ENCODE measurements around the gene VPS37B. TPM values are rescaled to one million over a fixed set of nuclear protein-coding genes. Genes with fewer than 3 reads are reported as not detected.

Gene VPS37B
- total RNA-seq, 1 donor from 2014 or later = 83.9 TPM

DNA sequence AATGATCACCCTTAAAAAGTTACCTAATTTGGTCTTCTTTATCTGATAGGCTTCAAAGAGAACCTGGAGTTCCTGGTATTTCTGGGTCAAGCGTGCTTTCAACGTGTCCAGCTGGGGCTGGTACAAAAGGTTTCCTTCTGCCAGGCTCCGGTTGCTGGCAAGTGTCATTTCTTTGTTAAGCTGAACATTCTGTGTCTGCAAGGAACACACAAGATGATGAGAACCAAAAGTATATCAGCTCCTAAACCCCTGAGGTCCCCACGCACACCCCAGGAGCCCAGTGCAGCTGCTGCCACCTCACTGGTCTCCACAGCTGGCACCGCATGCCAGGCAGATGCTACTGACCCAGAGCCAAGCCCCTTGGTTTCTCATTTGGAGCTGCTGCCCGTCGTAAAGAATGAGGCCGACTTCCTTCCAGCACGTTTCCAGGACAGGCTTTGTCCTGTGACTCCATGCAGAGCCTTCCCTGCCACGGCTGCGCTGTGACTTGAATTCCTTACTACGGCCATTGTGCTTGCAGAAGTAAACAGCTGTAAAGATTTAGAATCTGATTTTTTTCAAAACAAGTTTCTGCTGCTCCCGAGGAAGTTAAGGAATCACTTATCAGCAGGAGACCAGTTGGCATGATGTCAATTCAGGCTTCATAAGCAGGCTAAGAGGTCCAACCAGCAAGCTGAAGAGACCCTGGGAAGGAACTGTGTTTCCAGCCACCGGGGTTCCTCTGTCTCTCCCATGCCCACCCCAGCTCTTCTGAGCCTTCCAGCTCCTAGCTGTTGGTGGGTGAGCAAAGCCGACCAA lies 24.9 kb downstream of the VPS37B start:
- TF ChIP-seq, protein P1, sequence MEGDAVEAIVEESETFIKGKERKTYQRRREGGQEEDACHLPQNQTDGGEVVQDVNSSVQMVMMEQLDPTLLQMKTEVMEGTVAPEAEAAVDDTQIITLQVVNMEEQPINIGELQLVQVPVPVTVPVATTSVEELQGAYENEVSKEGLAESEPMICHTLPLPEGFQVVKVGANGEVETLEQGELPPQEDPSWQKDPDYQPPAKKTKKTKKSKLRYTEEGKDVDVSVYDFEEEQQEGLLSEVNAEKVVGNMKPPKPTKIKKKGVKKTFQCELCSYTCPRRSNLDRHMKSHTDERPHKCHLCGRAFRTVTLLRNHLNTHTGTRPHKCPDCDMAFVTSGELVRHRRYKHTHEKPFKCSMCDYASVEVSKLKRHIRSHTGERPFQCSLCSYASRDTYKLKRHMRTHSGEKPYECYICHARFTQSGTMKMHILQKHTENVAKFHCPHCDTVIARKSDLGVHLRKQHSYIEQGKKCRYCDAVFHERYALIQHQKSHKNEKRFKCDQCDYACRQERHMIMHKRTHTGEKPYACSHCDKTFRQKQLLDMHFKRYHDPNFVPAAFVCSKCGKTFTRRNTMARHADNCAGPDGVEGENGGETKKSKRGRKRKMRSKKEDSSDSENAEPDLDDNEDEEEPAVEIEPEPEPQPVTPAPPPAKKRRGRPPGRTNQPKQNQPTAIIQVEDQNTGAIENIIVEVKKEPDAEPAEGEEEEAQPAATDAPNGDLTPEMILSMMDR (IDR thresholded peaks at IDR 0.05; ENCODE audit: insufficient read depth, low read length, poor library complexity, severe bottlenecking) = no peak
- H3K36me3 ChIP-seq (ENCODE audit: control insufficient read depth, insufficient read depth, low read length) = peaks cover 3% of the 10 kb centered on the region
- H3K4me3 ChIP-seq (ENCODE audit: low read depth, low read length) = no peak overlapping the region
- no peaks in the 10 kb centered on the region for H3K27me3 ChIP-seq (ENCODE audit: control insufficient read depth, insufficient read depth, low read length)
- no peak for DNase-seq (ENCODE audit: low read depth)

DNA sequence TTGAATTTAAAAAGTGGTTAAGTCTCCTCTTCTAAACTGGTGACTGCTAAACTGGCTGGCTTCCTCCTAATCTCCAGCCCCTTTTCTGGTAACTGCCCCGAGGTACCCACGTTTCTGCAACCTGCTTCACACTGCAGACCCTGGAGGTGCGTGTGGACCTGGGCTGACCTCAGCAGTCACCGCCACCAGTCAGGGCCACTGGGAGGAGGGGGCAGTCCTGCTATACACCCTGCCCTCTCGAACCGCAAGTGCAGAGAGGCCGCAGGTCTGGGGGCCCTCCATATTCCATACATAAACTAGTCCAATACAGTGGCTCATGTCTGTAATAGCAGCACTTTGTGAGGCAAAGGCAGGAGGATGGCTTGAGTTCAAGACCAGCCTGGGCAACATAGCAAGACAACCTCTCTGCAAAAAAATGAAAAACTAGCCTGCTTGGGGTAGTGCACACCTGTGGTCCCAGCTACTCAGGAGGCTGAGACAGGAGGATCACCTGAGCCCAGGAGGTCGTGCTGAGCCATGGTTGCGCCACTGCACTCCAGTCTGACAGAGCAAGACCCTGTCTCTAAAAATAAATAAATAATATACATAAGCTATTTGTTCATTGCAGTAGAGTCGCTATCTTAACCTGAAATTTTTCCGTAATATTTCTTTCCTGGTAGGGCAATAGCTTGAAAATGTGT lies 25.6 kb downstream of the VPS37B start:
- H3K36me3 ChIP-seq (ENCODE audit: control insufficient read depth, insufficient read depth, low read length) = peaks cover 4% of the 10 kb centered on the region

DNA sequence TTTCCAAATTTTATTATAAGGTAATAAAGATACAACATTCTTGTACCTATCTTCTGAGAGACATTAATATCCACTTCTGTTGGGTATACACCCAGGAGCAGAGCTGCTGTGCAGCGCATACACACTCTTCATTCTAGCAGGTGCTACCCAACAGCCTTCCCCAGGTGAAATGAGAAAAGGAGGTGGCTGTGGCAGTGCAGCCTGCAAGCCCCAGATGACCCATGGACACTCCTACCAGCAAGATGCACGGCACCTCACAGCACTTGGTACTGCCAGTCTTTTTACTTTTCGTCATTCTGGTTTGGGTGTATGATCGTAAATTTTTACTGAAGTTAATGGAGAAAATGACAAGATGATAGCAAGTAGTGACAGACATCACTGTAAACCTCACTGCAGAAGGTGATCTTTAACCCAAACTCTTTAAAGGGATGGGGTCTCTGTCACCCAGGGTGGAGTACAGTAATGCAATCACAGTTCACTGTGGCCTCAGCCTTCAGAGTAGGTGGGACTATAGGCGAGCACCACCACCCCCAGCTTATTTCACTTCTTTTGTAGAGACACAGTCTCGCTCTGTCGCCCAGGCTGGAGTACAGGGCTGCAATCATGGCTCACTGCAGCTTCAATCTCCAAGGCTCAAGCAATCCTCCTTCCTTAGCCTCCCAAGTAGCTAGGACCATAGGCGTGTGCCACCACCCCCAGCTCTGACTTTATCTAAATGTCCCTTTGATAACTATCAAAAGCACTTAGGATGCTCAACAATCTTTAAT lies 26.5 kb downstream of the VPS37B start:
- H3K36me3 ChIP-seq (ENCODE audit: control insufficient read depth, insufficient read depth, low read length) = peaks cover 4% of the 10 kb centered on the region
- no peaks in the 10 kb centered on the region for H3K27me3 ChIP-seq (ENCODE audit: control insufficient read depth, insufficient read depth, low read length)
- no peak overlapping the region for H3K4me3 ChIP-seq (ENCODE audit: low read depth, low read length)
- DNase-seq (ENCODE audit: low read depth) = no peak
- TF ChIP-seq, protein P1 (IDR thresholded peaks at IDR 0.05; ENCODE audit: insufficient read depth, low read length, poor library complexity, severe bottlenecking) = no peak

More for the DNA sequence above, 25.6 kb downstream of the VPS37B start:
- TF ChIP-seq, protein P1 (IDR thresholded peaks at IDR 0.05; ENCODE audit: insufficient read depth, low read length, poor library complexity, severe bottlenecking) = no peak
- DNase-seq (ENCODE audit: low read depth) = no peak
- H3K4me3 ChIP-seq (ENCODE audit: low read depth, low read length) = no peak overlapping the region
- no peaks in the 10 kb centered on the region for H3K27me3 ChIP-seq (ENCODE audit: control insufficient read depth, insufficient read depth, low read length)

DNA sequence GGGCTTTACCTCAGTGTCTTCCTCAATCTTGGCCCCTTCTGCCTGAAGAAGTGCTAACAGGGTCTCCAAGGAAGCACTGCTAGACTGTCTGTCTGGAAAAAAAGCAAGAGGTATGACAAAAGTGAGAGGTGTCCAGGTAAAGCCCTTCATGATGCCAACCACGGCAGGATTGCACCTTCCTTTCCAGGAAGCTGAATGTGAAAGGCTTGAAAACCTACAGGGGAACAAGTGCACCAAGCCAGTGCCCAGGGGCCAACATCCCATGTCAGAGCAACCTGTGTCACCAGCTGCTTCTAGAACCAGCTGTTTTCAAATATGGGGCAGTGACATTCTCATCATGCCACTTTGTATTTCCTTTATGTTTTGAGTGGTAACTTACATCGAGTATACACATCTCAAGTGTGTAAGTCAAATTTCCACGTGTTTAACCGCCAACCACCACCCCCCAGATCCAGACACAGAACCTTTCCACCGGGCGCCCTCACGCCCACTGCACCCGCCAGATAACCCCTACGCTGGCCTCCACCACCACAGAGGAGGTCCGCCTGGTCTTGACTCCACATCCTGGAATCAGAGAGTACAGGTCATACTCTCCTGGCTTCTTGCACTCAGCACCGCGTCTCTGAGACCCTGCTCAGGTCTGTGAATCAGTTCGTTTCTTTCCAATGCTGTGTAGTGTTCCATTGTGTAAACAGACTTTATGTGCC lies 27.3 kb downstream of the VPS37B start:
- DNase-seq (ENCODE audit: low read depth) = no peak
- TF ChIP-seq, protein P1 (IDR thresholded peaks at IDR 0.05; ENCODE audit: insufficient read depth, low read length, poor library complexity, severe bottlenecking) = no peak
- Histone ChIP-seq H3K36me3 (ENCODE audit: control insufficient read depth, insufficient read depth, low read length) (peaks cover 4% of the 10 kb centered on the region), H3K27me3 (ENCODE audit: control insufficient read depth, insufficient read depth, low read length) (no peaks in the 10 kb centered on the region), H3K4me3 (ENCODE audit: low read depth, low read length) (no peak overlapping the region)

DNA sequence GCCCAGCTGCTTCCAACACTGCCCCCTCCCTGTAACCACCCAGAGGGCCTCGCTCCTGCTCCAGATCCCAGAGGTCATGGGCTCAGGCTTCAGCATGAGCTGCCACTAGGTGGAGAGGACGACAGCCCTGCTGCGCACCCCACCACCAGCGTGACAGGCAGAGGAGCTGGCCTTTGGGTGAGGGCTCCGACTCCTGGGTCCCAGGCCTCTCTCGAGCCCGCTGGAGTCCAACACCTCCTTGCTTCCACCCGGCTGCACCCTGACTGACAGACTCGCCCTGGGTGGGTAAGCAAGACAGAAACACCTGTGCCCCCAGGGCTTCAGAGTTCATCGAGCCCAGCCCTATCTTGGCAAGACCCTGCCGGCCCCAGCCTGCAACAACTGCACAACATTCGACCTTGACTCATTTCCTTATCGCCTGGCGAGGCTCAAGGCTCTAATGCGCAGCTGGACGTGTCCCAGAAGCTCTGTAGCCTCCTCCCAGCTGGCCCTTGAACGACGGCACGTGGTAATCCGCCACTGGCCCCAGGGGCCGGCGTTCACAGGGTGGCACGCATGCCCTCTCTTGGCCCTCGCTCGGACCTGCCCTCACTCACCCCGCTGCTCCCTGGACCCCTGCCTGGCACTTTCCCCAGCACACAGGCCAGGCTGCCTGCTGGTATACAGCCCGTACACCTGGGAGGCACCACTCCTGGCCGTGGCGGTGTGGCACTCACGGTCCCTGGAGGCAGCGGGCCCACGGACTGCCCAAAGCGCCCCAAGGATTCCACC lies 28.0 kb downstream of the VPS37B start:
- no peak for DNase-seq (ENCODE audit: low read depth)
- Histone ChIP-seq H3K36me3 (ENCODE audit: control insufficient read depth, insufficient read depth, low read length) (peaks cover 4% of the 10 kb centered on the region), H3K27me3 (ENCODE audit: control insufficient read depth, insufficient read depth, low read length) (no peaks in the 10 kb centered on the region), H3K4me3 (ENCODE audit: low read depth, low read length) (no peak overlapping the region)
- TF ChIP-seq, protein P1 (IDR thresholded peaks at IDR 0.05; ENCODE audit: insufficient read depth, low read length, poor library complexity, severe bottlenecking) = peak; percentile 17

All from kidney epithelial cell (primary cell).